ENCODE data around the gene RMND5B.
A peak's percentile ranks its signal among the peaks of the same experiment; 100 is the strongest.
"Not testable (repeated sequence)": the region's sequence is repeated elsewhere in the genome, so short reads cannot be mapped to it uniquely, and the experiment has no call there.

RMND5B gene

GRCh38 chr5:178114325-178115135 is 16.3 kb upstream of the RMND5B start:
- ATAC-seq, result peak; percentile 28 to 40

DNA sequence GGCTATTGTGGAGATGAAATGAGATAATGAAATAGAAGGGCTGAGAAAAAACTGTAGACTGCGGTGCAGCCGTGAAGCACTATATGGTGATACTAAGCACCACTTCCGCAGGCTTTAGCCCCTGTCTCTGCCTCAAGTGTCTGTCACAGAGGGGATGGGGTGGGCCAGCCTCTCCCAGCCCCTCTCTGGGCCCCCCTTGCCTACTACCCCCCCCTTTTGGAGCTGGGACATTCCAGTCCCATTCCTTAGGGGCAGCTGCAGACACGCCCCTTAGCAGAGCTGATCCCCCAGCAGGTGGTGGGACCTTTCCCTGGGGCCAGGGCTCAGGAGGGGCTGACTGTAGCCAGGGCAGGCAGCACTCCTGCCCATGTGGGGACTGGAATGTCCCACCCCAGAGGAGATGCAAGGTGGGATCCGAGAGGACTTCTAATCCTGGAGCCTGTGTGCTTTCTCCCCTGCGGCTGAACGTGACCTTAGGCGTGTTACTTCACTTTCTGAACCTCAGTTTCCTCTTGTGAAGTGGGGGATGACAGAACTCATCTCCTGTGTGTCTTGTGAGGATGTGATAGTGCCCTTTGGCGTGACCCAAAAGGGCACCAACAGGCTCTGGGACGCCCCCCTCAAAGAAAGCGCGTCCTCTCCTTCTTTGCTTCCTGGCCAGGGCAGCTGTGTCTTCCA is 15.5 kb upstream of the RMND5B start:
- ATAC-seq, result no peak

DNA sequence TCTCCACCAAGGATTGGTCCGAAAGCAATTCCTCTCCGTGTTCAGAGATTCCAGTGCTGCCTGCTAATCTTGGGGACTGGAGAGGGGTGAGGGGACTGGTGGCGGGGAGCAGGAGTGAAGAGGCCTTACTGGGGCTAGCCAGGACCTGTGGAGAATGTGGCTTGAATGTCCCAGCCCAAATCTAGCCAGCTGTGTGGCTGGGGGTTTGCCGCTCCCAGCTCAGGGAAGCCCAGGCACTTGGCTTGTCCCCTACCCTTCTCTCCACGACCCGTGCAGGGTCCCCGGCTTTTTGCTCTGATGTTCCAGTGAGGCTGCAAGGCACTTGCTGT is 15.0 kb upstream of the RMND5B start:
- ATAC-seq, result no peak

GRCh38 chr5:178116143-178116885 is 14.5 kb upstream of the RMND5B start:
- ATAC-seq, result peak; percentile 34 to 39

DNA sequence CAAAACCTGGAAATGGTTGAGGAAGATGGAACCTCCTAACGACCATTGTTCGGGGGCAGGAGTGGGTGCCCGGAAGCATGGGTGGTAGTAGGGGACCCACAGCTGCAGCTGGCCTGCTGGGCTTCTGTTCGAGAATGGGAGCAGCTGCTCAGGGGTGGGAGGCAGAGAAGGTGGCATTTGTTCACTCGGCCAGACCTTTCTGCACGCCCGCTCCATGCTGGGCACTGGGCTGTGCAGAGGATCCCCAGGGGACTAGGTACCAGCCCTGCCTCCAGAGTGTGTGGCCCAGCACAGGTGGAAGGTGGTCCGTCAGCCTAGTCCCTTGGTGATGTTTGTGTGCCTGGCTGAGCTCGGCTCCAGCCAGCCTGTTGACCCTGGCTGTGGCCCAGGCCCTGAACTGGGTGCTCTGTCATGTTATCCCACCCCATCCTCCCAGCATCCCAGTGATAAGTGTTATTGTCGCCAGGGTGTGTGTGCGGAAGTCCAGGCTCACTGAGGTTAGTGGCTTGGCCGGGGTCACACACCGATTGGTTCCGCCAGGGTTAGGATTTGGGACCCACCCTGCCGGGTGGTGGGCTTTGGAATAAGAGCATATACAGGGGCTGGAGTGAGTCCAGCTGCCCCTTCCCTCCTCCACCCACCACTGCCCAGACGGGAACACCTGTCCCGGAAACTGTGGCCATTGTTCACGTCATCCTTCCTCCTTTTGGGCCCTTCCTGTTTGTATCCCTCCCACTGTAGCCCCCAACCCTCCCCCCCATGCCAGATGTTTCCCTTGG is 12.7 kb upstream of the RMND5B start:
- ATAC-seq, result no peak

DNA sequence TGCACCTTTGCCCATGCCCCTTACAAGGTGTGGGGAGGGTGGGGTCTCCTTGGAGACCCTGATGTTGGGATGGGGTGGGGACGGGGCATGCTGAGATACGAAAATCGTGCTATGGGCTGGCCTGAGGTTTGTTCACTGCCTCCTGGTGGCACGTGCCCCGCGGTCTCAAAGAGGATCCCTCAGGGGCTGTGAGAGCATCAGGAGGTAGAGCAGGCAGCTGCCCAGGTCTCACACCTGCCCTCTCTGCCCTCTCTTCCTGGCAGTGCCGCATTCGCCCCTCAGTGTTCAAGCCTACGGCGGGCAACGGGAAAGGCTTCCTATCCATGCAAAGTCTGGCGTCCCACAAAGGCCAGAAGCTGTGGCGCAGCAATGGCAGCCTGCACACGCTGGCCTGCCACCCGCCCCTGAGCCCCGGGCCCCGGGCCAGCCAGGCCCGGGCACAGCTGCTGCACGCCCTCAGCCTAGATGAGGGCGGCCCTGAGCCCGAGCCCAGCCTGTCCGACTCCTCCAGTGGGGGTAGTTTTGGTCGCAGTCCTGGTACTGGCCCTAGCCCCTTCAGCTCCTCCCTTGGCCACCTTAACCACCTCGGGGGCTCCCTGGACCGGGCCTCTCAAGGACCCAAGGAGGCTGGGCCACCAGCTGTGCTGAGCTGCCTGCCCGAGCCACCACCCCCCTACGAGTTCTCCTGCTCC is 10.8 kb upstream of the RMND5B start:
- no peak for ATAC-seq

DNA sequence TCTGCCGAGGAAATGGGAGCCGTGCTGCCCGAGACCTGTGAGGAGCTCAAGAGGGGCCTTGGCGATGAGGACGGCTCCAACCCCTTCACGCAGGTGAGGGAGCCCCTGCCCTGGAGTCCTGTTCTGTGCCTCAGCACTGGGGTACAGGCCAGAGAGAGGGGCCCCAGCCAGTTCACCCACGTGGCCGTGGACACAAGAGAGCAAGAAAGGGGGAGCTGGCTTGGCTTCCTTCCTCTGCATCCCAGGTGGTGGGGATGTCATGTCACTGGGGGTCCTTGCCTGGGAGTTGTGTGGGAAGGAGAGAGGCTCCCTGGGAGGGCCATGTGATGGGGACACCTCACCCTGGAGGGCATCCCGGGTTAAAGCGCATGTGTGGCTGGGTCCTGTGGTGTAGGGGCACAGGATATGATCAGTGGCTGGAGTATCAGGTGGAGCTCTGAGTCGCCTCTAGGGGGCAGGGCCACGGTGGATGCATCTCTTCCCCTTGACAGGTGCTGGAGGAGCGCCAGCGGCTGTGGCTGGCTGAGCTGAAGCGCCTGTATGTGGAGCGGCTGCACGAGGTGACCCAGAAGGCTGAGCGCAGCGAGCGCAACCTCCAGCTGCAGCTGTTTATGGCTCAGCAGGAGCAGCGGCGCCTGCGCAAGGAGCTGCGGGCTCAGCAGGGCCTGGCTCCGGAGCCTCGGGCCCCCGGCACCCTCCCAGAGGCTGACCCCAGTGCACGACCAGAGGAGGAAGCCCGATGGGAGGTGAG is 10.0 kb upstream of the RMND5B start:
- ATAC-seq, result peak; percentile 81 to 87

GRCh38 chr5:178121391-178122276 is 9.2 kb upstream of the RMND5B start:
- no peak for ATAC-seq

DNA sequence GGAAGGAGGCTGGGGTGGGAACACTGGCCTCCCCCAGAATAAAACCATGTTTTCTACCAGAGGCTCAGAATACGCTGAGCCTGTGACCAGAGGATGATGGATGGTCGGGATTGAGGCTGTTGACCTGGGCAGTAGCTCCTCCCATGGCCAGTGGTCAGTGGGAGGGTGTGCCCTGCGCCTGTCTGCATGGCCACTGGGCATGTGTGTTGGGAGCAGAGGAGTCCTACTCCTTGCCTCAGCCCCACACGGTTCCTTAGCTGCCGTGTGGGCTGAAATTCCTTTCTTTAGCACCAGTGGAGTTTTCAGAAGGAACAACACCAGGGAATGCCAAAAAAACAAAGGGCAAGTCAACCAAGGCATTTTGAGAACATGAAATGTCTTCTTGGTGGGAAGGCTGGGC is 8.5 kb upstream of the RMND5B start:
- ATAC-seq, result no peak

DNA sequence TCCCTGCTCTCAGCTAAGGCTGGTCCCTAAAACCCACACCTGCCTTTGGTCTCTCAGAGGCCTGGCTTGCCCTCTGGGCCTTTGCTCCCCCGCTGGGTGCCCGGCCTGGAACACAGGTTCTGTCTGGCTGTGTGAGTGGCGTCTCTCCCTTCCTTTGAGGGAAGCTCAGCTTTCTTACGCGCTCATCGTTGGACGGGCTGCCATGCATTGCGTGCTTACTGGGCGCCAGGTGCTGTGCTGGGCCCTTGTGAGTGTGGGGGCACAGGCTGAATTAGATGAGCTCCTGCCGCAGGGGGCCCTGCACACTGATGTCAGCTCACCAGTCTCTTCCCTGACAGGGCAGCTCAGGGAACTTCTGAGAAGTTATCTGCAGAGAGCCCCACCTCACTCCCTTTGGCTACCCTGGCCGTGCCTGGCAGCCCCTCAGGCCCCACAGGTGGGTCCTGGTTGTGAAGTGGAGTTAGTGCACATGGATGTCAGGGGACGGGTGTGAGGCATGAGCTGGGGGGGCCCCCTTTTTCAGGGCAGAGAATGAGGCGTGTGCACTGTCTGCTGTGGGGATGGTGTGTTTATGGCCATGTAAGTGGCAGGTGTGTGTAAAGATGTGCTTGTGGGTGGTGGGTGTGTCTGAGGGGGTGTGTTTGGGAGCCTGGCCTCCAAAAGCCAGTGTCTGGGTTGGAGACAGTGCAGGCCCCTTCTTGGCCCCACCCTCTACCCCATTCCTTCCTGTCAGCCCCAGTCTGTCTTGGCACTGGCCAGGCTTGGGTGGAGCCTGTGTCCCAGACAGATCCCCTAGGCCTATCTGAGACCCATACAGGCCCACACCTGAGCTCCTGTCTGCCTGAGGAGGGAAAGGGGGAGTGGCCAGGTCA is 7.5 kb upstream of the RMND5B start:
- ATAC-seq, result no peak

DNA sequence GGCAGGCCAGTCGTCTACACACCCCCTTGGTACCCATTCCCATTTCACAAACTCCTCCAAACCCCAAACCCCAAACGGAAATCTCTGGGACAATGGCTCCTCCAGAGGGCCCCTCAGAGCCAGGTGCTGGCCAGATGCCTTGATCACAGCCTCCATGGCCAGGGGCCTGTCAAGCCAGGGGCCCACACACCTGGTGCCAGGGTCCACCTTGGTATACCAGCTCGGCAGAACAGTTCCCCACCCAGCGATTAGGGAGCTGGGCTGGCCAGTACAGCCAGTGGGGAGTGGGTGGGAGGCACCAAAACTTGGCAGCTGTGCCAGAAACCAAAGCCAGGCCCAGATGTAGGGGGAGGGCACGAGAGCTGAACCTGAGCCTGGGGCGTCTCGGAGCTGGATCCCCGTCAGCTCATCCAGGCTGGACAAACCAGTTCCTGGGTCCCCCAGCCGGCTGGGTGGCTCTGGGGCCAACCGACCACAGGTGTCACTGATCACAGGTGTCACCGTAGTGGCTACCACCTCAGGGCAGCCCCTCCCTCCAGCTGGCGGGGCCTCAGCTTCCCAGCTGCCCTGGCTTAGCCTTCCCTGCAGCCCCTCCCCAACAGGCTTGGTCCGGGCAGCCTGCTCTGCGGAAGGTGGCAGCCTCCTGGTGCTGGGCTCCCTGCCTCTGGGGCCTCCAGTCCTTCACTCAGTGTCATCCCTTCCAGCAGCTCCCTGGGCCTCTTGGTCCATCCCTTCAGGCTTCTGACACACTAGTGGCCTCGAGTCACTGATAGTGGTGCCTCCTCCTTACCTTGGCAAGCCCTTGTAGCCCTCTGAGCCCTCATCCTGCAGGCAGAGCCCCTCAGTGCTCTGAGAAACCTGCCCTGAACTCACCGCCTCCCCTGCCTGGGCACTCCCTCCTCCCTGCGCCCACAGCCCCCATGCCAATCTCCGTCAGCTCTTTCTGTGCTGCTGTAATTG is 6.6 kb upstream of the RMND5B start:
- no peak for ATAC-seq

DNA sequence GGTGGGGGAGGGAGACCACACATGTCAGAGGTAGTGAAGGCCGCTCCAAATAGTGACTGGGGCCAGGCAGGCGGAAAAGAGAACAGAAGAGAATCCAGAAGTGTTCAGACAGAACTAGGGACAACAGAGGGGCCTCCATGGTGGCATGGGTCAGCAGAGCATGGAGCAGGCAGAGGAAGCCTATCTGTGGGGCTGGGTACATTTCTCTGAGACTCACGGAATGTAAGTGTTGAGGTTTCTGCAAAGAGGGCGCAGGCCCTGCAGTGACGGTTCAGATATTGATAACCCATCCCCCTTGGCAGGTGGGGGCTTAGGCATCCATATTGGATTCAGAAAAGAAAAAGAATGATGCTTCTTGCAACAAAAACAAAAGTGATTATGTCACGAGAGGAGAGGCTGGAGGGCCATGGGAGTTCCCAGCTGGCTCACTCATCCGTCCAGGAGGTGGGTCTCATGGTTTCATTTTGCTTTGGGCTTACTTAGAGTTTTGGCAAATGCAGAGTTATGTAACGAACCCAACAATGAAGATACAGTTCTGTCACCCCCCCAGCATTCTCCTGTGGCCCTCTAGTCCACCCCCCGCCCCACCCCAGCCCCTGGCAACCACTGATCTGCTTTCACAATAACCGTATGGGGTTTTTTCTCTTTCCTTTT is 5.4 kb upstream of the RMND5B start:
- no peak for ATAC-seq

- ATAC-seq, result no peak
Measured at GRCh38 chr5:178126556-178126955, 4.3 kb upstream of the RMND5B start.

- ATAC-seq, result not testable (repeated sequence)
Measured at GRCh38 chr5:178127300-178128009, 3.4 kb upstream of the RMND5B start.

DNA sequence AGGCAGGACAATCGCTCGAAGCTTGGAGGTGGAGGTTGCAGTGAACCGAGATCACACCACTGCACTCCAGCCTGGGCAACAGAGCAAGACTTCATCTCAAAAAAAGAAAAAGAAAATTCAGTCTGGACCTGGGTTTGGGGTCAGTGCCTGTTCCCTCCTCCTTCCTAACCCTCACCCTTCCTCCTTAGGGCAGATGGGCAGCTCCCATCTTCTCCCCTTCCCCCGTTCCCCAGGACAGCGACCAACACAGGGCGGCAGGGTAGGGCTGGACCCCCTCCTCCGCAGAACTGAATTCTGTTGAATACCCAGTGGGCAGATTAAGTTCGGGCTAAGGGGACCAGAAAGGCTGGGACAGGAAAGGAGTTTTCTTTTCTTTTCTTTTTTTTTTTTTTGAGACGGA is 1.5 kb upstream of the RMND5B start:
- ATAC-seq, result no peak

GRCh38 chr5:178130234-178130575 is 609 bp upstream of the RMND5B start:
- not testable (repeated sequence) for ATAC-seq

DNA sequence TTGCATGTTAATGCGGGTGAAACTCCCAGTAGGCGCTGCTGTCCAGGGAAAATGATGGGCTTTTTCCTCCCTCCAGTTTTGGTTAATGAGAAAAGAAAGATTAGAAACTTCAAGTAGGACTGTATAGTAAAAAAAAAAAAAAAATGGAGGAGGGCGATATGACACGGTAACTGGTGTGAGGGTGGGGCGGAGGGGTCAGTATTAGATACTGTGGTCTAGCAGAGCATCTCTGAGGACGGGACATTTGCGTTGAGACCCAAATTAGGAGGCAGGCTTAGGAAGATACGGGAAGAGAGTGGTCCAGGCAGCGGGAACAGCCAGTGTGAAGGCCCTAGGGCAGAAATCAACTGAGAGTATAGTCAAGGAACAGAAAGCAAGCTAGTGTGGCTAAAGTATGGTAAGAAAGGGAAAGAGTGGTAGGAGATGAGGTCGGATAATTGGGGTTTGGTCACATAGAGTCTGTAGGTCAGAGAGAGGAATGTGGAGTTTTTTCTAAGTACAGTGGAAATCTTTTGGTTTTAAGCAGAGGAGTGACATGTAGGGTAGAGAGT is 707 bp downstream of the RMND5B start:
- ATAC-seq, result no peak
